ENCODE measurements around the gene KBTBD6. TPM values are rescaled to one million over a fixed set of nuclear protein-coding genes. Genes with fewer than 3 reads are reported as not detected.
A peak's percentile ranks its signal among the peaks of the same experiment; 100 is the strongest.

The KBTBD6 gene
- total RNA-seq, 2 donors from 2014 or later: 8.5 to 10.2 TPM

DNA sequence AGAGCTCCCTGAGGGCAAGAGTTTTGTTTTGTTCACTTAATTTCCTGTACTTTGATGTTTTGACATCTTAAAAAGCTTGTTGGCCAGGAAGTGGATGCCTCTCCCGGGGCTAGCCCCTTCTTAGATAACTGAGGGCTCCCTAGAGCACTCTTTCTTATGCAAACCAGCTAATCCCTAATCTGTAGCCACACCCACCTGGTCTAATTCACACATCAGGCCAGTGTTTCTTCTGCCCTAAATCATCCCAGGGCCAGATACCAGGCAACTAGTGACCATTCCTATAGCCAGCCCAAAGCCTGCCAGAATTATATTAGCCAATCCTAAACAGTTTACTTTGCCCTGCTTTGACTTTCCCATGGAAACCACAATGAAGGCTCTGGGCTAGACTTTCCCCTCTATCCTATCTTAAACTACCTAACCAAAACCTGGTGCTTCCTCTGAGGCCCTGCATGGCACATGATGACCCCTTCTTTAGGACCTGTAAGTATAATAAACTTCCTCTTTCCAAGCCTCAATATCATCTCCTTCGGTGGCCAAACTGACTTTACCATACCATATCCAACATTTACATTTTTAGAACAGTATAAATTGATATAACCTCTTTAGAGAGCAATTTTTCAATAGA, 46.5 kb downstream of the KBTBD6 start:
- DNase-seq: peak; percentile 77
- TF ChIP-seq CTCF (conservative IDR thresholded peaks at IDR 0.05): no peak
- no peaks in the 10 kb centered on the region for H3K9me3 ChIP-seq (ENCODE audit: control insufficient read depth, low read length)
- no peak overlapping the region for H3K27ac Mint-ChIP-seq
- no peaks in the 10 kb centered on the region for H3K4me1 ChIP-seq (ENCODE audit: control insufficient read depth, insufficient read depth, low read length)
- no peak overlapping the region for H3K27ac ChIP-seq (ENCODE audit: low read depth, low read length)
- H3K36me3 ChIP-seq (ENCODE audit: control insufficient read depth, insufficient read depth, low read length): peaks cover 28% of the 10 kb centered on the region
- H3K9me3 Mint-ChIP-seq: no peaks in the 10 kb centered on the region
- 79% methylated on average over 2 of the region's 2 CpGs; no CpG with 5 or more reads in 1 of the 2 experiments for WGBS, 2 experiments (ENCODE audit: insufficient coverage in 1 of 2, insufficient read length in 1 of 2)
- H3K4me1 Mint-ChIP-seq: peaks cover 5% of the 10 kb centered on the region
- H3K36me3 Mint-ChIP-seq (ENCODE audit: low read depth): peaks cover 26% of the 10 kb centered on the region
- H3K4me3 ChIP-seq (ENCODE audit: low read length): no peak overlapping the region
- no peaks in the 10 kb centered on the region for H3K27me3 ChIP-seq (ENCODE audit: control insufficient read depth, insufficient read depth, low read length, poor library complexity, severe bottlenecking)
- H3K9ac ChIP-seq (ENCODE audit: extremely low read depth, low read length, poor library complexity, severe bottlenecking): no peak overlapping the region
- no peak overlapping the region for H3K4me3 Mint-ChIP-seq
- no peaks in the 10 kb centered on the region for H3K27me3 Mint-ChIP-seq (ENCODE audit: insufficient read depth)

DNA sequence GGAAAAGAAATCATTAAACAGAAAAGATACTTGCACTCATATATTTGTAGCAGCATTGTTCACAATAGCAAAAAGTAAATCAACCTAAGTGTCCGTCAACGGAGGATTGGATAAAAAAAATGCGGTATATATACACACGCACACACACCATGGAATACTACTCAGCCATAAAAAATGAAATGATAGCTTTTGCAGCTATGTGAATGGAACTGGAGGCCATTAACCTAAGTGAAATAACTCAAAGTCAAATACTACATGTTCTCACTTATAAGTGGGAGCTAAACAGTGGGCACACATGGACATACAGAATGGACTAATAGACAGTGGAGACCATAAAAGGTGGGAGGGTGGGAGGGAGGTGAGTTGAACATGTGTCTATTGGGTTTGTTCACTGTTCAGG, 52.9 kb downstream of the KBTBD6 start:
- H3K4me3 Mint-ChIP-seq: no peak overlapping the region
- peaks cover 73% of the 10 kb centered on the region for H3K36me3 Mint-ChIP-seq (ENCODE audit: low read depth)
- no peak overlapping the region for H3K27ac Mint-ChIP-seq
- H3K9me3 Mint-ChIP-seq: peaks cover 21% of the 10 kb centered on the region
- no peak for TF ChIP-seq CTCF (conservative IDR thresholded peaks at IDR 0.05)
- Histone ChIP-seq H3K9me3 (ENCODE audit: control insufficient read depth, low read length) (peaks cover 21% of the 10 kb centered on the region), H3K27me3 (ENCODE audit: control insufficient read depth, insufficient read depth, low read length, poor library complexity, severe bottlenecking) (no peaks in the 10 kb centered on the region), H3K4me3 (ENCODE audit: low read length) (no peak overlapping the region), H3K36me3 (ENCODE audit: control insufficient read depth, insufficient read depth, low read length) (peaks cover 83% of the 10 kb centered on the region), H3K27ac (ENCODE audit: low read depth, low read length) (no peak overlapping the region), H3K4me1 (ENCODE audit: control insufficient read depth, insufficient read depth, low read length) (no peaks in the 10 kb centered on the region), H3K9ac (ENCODE audit: extremely low read depth, low read length, poor library complexity, severe bottlenecking) (no peak overlapping the region)
- H3K27me3 Mint-ChIP-seq (ENCODE audit: insufficient read depth): no peaks in the 10 kb centered on the region
- H3K4me1 Mint-ChIP-seq: no peaks in the 10 kb centered on the region
- WGBS, 2 experiments (ENCODE audit: insufficient coverage in 1 of 2, insufficient read length in 1 of 2): 96 to 97% methylated on average over 4 of the region's 4 CpGs
- no peak for DNase-seq

Small RNA genes lying within 50 kb of the gene (microRNA-seq; reads per million reads assigned to microRNA genes)
- gene MIR3168 (ENCODE audit: borderline microRNAs expressed): not detected

Other genes starting within 250 kb of the KBTBD6 start
- gene ELF1, start 113.5 kb downstream of the KBTBD6 start, total RNA-seq: 10 to 100 TPM; 36.0 to 44.1 TPM
- gene WBP4, start 71.3 kb downstream of the KBTBD6 start, total RNA-seq: 10 to 100 TPM in 1 of 2 donors, 1 to 10 TPM in 1; 8.9 to 15.2 TPM
- 10 to 100 TPM; 11.7 to 15.9 TPM for gene KBTBD7, start 61.8 kb upstream of the KBTBD6 start, total RNA-seq
- gene MTRF1, start 130.8 kb upstream of the KBTBD6 start, total RNA-seq: 10 to 100 TPM; 15.0 to 15.4 TPM
- gene NAA16, start 178.5 kb upstream of the KBTBD6 start, total RNA-seq: 10 to 100 TPM; 29.3 to 30.9 TPM

Data from endodermal cell (in vitro differentiated cells).